HG03378 (cell line): ENCODE results near the gene ADAMTS4.

Source experiments
- ATAC-seq: cut with Tn5 transposase; IDR thresholded peaks from one replicate; pipeline ENCODE4 v1.9.1; 2021; ENCODE audit warnings: mild to moderate bottlenecking, moderate library complexity; ENCODE audit not compliant: unreplicated experiment

Gene ADAMTS4

DNA sequence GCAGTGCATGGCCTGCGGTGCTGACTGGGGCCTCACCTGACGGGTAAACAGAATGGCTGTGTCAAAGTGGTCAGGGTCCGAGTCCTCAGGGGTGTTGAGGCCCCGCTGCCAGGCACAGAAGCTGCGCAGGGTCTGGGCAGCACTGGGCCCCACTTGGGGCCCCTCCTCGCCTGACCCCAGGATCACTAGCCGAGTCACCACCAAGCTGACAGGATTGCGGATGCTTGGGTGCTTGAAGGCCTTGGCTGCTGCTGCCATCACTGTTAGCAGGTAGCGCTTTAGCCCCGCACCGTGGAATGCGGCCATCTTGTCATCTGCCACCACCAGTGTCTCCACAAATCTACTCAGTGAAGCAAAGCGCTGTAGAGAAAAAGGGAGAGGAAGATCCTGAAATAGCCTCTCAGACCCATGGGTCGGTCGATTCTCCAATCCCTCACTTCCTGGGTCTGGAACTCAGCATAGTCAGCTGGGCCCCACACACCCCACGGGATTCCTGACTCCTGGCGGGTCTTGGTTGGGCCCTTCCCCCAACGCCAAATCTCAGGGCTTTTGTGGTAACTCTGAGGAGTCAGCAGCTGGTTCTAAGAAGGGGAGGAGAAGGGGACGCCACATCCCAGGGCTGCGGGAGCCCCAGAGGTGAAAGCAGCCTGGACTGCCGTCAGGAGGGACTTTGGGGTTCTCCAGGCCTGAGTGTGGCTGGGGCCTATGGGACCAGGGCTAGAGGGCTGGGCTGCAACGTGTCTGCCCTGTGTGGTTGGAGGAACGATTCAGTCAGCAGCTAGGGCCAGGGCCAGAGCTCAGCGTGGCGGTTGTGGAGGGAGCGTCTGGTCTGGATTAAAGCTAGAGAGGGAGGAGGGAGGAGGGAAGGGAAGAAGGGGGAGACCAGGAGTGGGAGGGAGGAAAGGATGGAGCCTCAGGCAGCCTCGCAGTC is 2.1 kb downstream of the ADAMTS4 start:
- ATAC-seq: no peak

- ATAC-seq: no peak
Observed at GRCh38 chr1:161196111-161196510, 2.7 kb downstream of the ADAMTS4 start.

DNA sequence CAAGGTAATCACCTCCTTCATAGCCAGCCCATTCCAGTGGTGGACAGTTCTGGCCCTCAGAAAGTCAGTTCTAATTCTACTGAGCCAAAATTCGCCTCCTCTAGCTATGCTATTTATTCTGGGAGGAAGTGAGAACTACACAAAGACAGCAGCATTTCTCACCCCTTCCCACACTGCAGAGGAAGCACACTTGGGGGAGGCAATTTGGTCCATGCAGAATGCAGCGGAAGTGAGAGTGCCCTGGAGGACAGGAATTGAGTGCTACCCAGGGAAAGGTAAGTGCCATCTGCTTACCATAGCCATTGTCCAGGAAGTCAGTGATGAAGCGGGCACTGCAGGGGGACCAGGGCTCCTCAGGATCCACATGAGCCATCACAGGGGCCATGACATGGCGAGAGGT is 3.7 kb downstream of the ADAMTS4 start:
- no peak for ATAC-seq

DNA sequence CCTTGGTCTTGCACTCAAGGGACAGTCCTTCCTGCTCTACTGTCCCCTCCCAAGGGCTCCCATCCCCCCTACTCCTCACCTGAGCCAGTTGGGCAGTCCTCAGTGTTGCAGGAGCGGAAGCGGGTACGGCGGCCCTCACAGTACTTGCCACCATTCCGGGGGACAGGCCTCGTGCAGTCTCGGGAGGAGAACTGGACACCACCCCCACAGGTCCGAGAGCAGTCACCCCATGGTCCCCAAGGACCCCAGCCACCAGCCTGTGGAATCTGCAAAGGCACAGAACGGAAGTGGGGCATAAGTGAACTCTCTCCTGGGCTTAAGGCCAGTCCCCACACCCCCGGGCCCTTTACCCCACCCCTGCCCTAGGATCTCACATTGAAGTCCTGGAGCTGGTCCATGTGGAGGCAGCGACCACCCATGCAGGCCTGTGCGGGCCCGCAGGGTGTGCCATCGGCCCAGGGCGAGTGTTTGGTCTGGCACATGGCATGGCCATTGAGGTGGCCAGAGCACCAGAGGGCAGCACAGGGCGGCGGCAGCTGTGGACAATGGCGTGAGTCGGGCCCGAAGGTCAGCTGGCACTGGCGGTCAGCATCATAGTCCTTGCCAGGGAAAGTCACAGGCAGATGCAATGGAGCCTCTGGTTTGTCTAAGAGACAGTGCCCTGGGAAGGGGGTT is 5.2 kb downstream of the ADAMTS4 start:
- ATAC-seq: no peak

DNA sequence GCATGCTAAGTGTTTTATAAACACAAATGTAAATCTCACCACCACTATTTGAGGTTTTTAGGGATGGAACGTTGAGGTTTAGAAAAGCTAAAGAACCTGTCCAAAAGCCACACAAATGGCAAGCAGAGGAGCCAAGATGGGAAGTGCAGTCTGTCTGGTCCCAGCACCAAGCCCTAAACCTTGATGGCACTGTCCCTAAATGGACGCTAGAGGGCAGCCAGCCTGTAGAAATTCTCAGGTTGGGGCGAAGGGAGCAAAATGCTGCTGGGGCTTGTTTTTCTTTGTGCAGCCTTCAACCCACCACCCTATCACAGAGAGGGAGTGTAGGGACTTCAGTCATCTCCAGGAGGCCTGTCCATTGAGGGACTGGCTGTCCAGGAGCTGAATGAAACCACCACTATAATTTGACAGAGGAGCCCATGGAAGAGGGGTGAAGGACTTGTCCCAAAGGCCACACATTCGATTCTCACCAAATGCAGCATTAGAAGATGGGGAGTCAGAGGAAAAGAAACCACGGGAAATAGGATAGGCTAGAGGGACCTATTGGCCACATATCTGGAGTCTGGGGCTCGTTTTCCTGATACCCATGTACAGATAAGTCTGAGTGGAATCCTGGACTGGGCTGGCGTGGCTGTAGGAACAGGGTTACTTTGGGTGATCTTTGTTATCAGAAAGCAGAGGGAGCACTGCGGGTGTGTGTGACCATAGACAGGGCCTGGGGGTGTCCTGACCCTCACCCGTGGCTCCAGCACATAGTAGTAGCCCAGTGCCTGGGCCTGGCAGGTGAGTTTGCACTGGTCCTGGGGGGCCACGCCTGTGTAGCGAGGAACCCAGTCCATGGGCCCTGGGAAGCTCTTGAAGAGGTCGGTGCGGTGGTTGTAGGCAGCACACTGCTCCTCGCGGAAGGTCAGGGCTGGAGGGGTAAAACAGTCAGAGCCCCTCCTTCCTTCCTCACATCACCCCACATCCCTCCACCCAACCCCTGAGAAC is 6.1 kb downstream of the ADAMTS4 start:
- no peak for ATAC-seq

- ATAC-seq: no peak
Observed at GRCh38 chr1:161191971-161192370, 6.9 kb downstream of the ADAMTS4 start.

GRCh38 chr1:161190962-161191521 is 7.8 kb downstream of the ADAMTS4 start:
- no peak for ATAC-seq

DNA sequence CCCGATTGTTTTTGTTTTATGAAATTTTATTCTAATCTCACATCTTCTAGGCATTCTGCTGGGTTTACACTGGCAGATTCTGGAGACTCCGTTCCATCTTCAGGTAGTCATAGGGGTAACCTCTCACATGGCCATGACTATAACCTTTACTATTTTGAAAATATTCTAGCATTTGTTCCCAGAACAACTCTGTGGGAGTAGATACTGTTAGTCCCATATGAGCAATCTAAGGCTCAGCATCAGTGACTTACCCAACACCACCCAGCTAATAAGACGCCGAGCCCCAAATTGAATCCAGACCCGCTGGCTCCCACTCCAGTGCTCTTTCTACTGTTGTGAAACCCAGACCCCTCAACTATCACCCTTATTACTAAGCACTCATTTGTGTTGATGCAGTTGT is 9.8 kb downstream of the ADAMTS4 start:
- ATAC-seq: no peak

- ATAC-seq: no peak
Observed at GRCh38 chr1:161188381-161188780, 10.5 kb downstream of the ADAMTS4 start.

DNA sequence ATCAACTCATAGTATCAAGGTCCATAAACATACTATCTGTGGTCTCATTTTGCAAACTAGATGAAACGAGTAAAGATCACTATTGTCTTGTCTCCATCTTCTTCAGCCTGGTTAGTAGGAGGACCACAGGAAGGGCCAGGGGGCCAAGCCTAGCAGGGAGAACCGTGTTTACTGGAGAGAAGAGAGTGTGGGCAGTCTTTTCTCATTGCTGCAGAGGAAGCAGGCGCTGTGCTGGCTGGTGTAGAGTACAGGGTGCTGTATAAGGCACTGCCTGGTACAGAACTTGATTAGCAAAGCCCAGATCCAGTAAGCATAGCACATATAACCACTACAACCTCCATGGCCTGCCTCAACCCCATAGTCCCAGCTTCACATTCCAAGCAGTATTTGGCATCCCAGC is 11.5 kb downstream of the ADAMTS4 start:
- no peak for ATAC-seq

DNA sequence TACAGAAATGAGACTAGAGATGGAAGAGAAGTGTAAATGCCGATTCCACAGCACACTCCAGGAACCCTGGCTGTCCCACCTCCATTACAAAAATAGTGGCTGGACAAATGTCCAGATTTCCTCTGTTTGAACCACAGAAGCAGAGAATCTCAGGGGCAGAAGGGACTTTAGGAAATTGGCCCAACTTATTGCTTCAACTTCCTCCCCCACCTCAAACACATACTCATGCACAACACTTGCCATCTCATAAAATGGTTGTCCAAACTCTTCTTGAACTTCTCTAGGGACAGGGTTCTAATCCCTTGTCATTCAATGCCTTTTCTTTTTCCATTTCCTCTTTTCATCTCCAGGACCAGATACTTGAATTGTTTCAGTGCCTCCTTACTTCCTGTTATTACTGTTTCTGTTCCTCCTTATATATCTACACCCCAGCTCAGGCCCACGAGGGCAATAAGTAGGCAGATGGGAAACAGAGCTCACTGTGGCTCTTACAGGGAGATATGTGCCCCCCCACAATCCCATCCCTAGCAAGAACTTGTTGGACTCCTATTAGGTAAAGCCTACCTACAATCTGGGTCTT is 13.0 kb downstream of the ADAMTS4 start:
- ATAC-seq: peak; percentile 18

DNA sequence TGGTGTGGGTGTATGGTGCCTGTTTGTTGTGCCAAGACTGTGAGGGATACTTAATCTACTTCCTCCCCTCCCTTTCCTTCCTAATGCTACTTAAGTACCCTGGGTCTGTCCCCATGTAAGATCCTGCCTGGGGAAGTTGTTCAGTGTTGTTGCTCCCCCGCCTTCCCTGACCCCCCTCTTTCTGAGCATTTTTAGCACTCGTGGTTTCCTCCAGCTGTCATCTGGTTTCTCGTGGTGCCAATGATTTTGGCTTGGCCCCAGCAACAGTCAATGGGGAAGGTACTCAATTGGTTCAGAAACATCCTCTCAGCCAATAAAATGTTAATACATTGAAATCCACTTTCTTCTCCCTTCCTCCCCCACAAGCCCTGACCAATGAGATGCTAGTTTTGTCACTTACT is 13.6 kb downstream of the ADAMTS4 start:
- peak; percentile 66 for ATAC-seq

GRCh38 chr1:161182214-161182613 is 16.6 kb downstream of the ADAMTS4 start:
- ATAC-seq: peak; percentile 65

GRCh38 chr1:161180639-161181038 is 18.2 kb downstream of the ADAMTS4 start:
- ATAC-seq: no peak

DNA sequence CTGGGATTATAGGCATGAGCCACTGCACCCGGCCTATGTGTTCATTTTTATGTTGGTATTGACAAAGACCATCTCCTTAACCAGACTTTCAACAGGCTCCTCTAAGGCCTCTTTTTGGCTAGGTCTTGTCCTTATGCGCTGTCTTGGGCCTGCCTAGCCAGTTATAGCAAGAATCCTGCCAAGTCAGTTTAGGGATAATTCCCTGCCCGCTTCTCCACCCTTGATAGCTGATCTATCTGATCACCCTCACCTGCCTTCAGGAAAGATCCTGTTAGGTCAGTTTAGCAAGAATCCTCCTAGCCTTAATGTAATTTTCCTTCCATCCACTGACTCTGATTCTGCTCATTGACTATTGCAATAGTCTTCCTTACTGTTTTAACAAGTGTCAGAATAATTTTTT is 19.2 kb downstream of the ADAMTS4 start:
- no peak for ATAC-seq

DNA sequence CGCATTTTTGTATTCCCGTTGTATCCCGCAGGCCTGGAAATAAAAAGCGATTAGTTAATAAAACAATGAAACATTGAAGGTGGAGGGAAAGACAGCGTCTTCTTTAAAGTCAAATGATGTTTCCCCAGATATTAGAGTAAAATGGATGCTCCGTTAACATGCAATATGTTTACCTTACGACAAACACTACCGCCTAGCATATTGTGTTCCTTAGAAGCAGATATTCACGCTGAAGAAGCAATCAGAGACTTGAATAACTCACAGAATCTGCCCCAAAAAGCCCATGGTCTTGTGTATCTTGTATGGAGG is 21.0 kb downstream of the ADAMTS4 start:
- no peak for ATAC-seq

- ATAC-seq: peak; percentile 61
Observed at GRCh38 chr1:161177112-161177935, 21.5 kb downstream of the ADAMTS4 start, which contains the start of gene B4GALT3. TSS of gene B4GALT3 (minus strand) at chr1:161177507. CDS start at chr1:161176060, 1,447 bp downstream.

DNA sequence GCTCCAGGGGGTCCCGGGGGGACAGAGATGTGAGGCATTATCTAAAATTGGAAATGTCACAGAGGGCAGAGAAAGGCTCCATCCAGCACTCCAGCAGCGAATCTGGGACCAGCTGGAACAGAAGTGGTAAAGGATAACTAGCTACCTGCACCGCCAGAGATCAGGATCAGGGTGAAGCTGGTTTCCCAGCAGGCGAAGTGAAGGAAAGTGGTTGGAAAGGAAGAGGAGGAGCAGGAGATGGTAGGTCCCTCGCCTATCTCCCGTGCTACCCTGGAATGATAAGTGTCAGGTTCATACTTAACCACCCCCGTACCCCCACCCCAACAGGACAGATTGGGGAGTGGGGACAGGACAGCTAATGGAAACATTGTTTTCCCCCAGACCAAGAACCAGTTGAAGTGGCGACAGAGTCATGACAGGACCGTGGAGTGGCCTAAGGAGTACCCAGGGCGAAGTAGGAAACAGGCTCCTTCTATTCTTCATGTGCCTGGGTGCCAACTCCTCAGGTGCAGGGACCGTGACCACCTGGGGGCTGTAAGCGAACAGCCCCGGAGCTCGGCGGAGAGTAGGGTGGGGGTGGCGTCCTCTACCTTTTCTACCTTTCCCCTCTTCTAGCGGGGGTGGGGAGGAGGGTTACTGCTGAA is 22.3 kb downstream of the ADAMTS4 start:
- ATAC-seq: no peak
